DND-41 (cell line): ENCODE data around the gene MED10.

ENCODE experiments used
- CTCF ChIP-seq: IDR thresholded peaks from 2 replicates; pipeline ENCODE4 v1.5.1; 2012; ENCODE audit warnings: borderline replicate concordance, low read length, moderate library complexity, mild to moderate bottlenecking; ENCODE audit not compliant: poor library complexity, severe bottlenecking; ENCODE audit errors: extremely low read depth
- EZH2 ChIP-seq: IDR thresholded peaks from 3 replicates; pipeline ENCODE4 v1.6.1; 2012; ENCODE audit warnings: borderline replicate concordance, low read depth, mild to moderate bottlenecking, moderate library complexity, low read length, inconsistent platforms; ENCODE audit not compliant: severe bottlenecking

- TF ChIP-seq EZH2 (no peak), CTCF (no peak)
Measured at GRCh38 chr5:6389397-6389796, 11.1 kb upstream of the MED10 start.
